ACHN (cell line): ENCODE data around the gene FOXP1.

Source experiments
- DNase-seq: peaks from one replicate; pipeline ENCODE4 v3.0.0-alpha.2; 2015
- in situ Hi-C: cut with HindIII; loops from 2 replicates; pipeline ENCODE4 v1.10.0; 2017; ENCODE audit warnings: low sequenced_read_pairs, low pct_ligation_motif_present, low pct_unique_long_range_greater_than_20kb

The FOXP1 gene

GRCh38 chr3:71591101-71591500, 7.6 kb upstream of the FOXP1 start:
- no peak for DNase-seq
- in situ Hi-C loops: no loop called here

- in situ Hi-C loops: no loop called here
- DNase-seq: no peak
These were observed 5.6 kb upstream of the FOXP1 start for GRCh38 chr3:71589132-71589531.

GRCh38 chr3:71587958-71588357, 4.4 kb upstream of the FOXP1 start:
- in situ Hi-C loops: no loop called here
- no peak for DNase-seq

- no peak for DNase-seq
- in situ Hi-C loops: no loop called here
These were observed 3.3 kb upstream of the FOXP1 start for GRCh38 chr3:71586810-71587242.

- in situ Hi-C loops: no loop called here
- peak; percentile 27 for DNase-seq
These were observed 2.6 kb upstream of the FOXP1 start for GRCh38 chr3:71585887-71586809.

- peak; percentile 17 for DNase-seq
- in situ Hi-C loops: no loop called here
These were observed 1.6 kb upstream of the FOXP1 start for GRCh38 chr3:71585131-71585530.

- peak; percentile 68 for DNase-seq
- in situ Hi-C loops: no loop called here
These were observed 975 bp upstream of the FOXP1 start for GRCh38 chr3:71584394-71585011.

GRCh38 chr3:71582612-71583565, 639 bp downstream of the FOXP1 start:
- in situ Hi-C loops: no loop called here

GRCh38 chr3:71582036-71582611, 1.4 kb downstream of the FOXP1 start:
- in situ Hi-C loops: no loop called here
- DNase-seq: peak; percentile 61

More at GRCh38 chr3:71582612-71583565, 639 bp downstream of the FOXP1 start:
- DNase-seq: peak; percentile 58

- in situ Hi-C loops: no loop called here
- peak; percentile 16 for DNase-seq
These were observed 2.0 kb downstream of the FOXP1 start for GRCh38 chr3:71581457-71582035.

- peak; percentile 14 for DNase-seq
- in situ Hi-C loops: no loop called here
These were observed 2.7 kb downstream of the FOXP1 start for GRCh38 chr3:71580636-71581456.

GRCh38 chr3:71579935-71580406, 3.6 kb downstream of the FOXP1 start:
- peak; percentile 59 for DNase-seq
- in situ Hi-C loops: no loop called here

- DNase-seq: no peak
- in situ Hi-C loops: no loop called here
These were observed 4.1 kb downstream of the FOXP1 start for GRCh38 chr3:71579326-71579934.

GRCh38 chr3:71578054-71578751, 5.3 kb downstream of the FOXP1 start:
- DNase-seq: no peak
- in situ Hi-C loops: no loop called here

- in situ Hi-C loops: no loop called here
- DNase-seq: no peak
These were observed 6.5 kb downstream of the FOXP1 start for GRCh38 chr3:71577011-71577410.

GRCh38 chr3:71575433-71575832, 8.1 kb downstream of the FOXP1 start:
- DNase-seq: no peak

More at GRCh38 chr3:71575433-71575832, 8.1 kb downstream of the FOXP1 start:
- in situ Hi-C loops: no loop called here
